SH-SY5Y (cell line): ENCODE measurements around the gene KANSL2.

ENCODE experiments used
- GATA2 ChIP-seq: IDR thresholded peaks from 2 replicates; pipeline ENCODE4 v1.6.1; 2011; ENCODE audit warnings: mild to moderate bottlenecking, low read depth, low read length
- GATA3 ChIP-seq: IDR thresholded peaks from 2 replicates; pipeline ENCODE4 v1.6.1; 2011; ENCODE audit warnings: low read depth, mild to moderate bottlenecking, low read length, moderate library complexity

DNA sequence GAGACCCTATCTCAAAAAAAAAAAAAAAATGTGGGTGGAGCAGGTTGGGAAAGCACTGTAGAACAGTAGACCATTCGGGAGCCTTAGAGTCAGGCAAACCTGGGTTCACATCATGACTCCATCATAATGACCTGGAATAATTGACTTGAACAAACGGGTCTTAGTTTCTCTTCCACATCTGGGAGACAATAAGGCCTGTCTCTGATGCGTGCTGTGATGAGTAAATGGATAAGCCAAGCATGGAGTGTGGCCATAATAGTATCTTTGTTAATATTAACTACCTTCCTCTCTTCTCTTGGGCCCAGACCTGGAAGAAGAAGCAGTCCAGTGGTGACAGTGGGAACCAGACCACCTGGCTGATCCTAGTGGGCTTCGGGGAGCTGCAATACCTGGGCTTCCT, 54.5 kb downstream of the KANSL2 start:
- TF ChIP-seq GATA2: no peak
- TF ChIP-seq GATA3: no peak
